Activated CD8-positive, alpha-beta memory T cell treated with anti-CD3 and anti-CD28 coated beads, Interleukin-2, amount 10 ng/mL, durations not matched to agents 7 days and 5 days (primary cell): ENCODE data around the gene TNRC6C. TPM values are rescaled to one million over a fixed set of nuclear protein-coding genes. Genes with fewer than 3 reads are reported as not detected.

Experiments
- ATAC-seq: fragments of 150-1000 bp; cut with Tn5 transposase; one replicate; pipeline ENCODE4 v1.10.0; 2021; ENCODE audit warnings: moderate library complexity
- CTCF ChIA-PET: fragments of 350-600 bp; sonication (Branson Sonifier 250); formaldehyde crosslinking; loops from one replicate; lab custom pipeline; 2021; ENCODE audit warnings: antibody characterized with exemption; lab: Charles Lee
- DNase-seq: peaks from one replicate; pipeline ENCODE4 v3.0.0-alpha.2; 2020
- H3K27ac Mint-ChIP-seq: one replicate; pipeline ENCODE4 v1.8.0; 2021; ENCODE audit warnings: mild to moderate bottlenecking, mixed read lengths
- H3K27me3 Mint-ChIP-seq: one replicate; pipeline ENCODE4 v1.8.0; 2021; ENCODE audit warnings: mixed read lengths
- H3K36me3 Mint-ChIP-seq: one replicate; pipeline ENCODE4 v1.8.0; 2021; ENCODE audit warnings: mild to moderate bottlenecking, mixed read lengths
- H3K4me1 Mint-ChIP-seq: one replicate; pipeline ENCODE4 v1.8.0; 2021; ENCODE audit warnings: mixed read lengths
- H3K4me3 Mint-ChIP-seq: one replicate; pipeline ENCODE4 v1.8.0; 2021; ENCODE audit warnings: mild to moderate bottlenecking, moderate library complexity, mixed read lengths
- H3K9me3 Mint-ChIP-seq: one replicate; pipeline ENCODE4 v1.8.0; 2022; ENCODE audit warnings: low read depth, mixed read lengths
- total RNA-seq, 2 experiments: library from RNA; stranded (reverse); gene quantifications; one replicate each; pipeline ENCODE4 v1.2.3, GENCODE V29; 2021

The TNRC6C gene
- total RNA-seq, 2 experiments from 2014 or later: 24.9 to 39.3 TPM

- Mint-ChIP-seq H3K27ac (no peak overlapping the region), H3K27me3 (no peaks in the 10 kb centered on the region), H3K4me1 (peaks cover 7% of the 10 kb centered on the region), H3K36me3 (peaks cover 29% of the 10 kb centered on the region), H3K4me3 (no peak overlapping the region), H3K9me3 (no peaks in the 10 kb centered on the region)
- no peak for ATAC-seq
- CTCF ChIA-PET: interaction anchor here (1.5 to 2.1 kb wide), 4 partner anchors 13 to 489 kb away, joined by 3 to 7 read pairs (median 4); no protein-coding TSS in a partner anchor
- DNase-seq: no peak
Observed at GRCh38 chr17:78032166-78032565, 73.7 kb downstream of the TNRC6C start.

GRCh38 chr17:78034429-78035091 lies 76.1 kb downstream of the TNRC6C start:
- ATAC-seq (no peak), DNase-seq (no peak)
- CTCF ChIA-PET: no interaction called here
- Mint-ChIP-seq H3K9me3 (no peaks in the 10 kb centered on the region), H3K27me3 (no peaks in the 10 kb centered on the region), H3K27ac (no peak overlapping the region), H3K4me3 (no peak overlapping the region), H3K36me3 (peaks cover 36% of the 10 kb centered on the region), H3K4me1 (no peaks in the 10 kb centered on the region)

GRCh38 chr17:78037280-78037679 lies 78.8 kb downstream of the TNRC6C start:
- no peaks in the 10 kb centered on the region for H3K9me3 Mint-ChIP-seq
- H3K4me1 Mint-ChIP-seq: no peaks in the 10 kb centered on the region
- H3K36me3 Mint-ChIP-seq: peaks cover 27% of the 10 kb centered on the region
- CTCF ChIA-PET: interaction anchor here (2.3 kb wide), 1 partner anchor 17 kb away, joined by 10 read pairs; no protein-coding TSS in a partner anchor
- H3K4me3 Mint-ChIP-seq: no peak overlapping the region
- H3K27me3 Mint-ChIP-seq: no peaks in the 10 kb centered on the region
- DNase-seq: no peak
- H3K27ac Mint-ChIP-seq: no peak overlapping the region
- ATAC-seq: no peak

GRCh38 chr17:78038748-78039288 lies 80.3 kb downstream of the TNRC6C start:
- H3K4me3 Mint-ChIP-seq: no peak overlapping the region

GRCh38 chr17:78039581-78039980 lies 81.1 kb downstream of the TNRC6C start:
- peaks cover 22% of the 10 kb centered on the region for H3K36me3 Mint-ChIP-seq
- no peaks in the 10 kb centered on the region for H3K27me3 Mint-ChIP-seq
- no peaks in the 10 kb centered on the region for H3K4me1 Mint-ChIP-seq
- H3K27ac Mint-ChIP-seq: no peak overlapping the region
- H3K4me3 Mint-ChIP-seq: no peak overlapping the region
- no peak for DNase-seq
- CTCF ChIA-PET: no interaction called here
- no peaks in the 10 kb centered on the region for H3K9me3 Mint-ChIP-seq
- no peak for ATAC-seq

More at GRCh38 chr17:78038748-78039288, 80.3 kb downstream of the TNRC6C start:
- Mint-ChIP-seq H3K27ac (no peak overlapping the region), H3K27me3 (no peaks in the 10 kb centered on the region), H3K9me3 (no peaks in the 10 kb centered on the region), H3K36me3 (peaks cover 27% of the 10 kb centered on the region), H3K4me1 (no peaks in the 10 kb centered on the region)
- CTCF ChIA-PET: no interaction called here
- ATAC-seq: no peak
- no peak for DNase-seq

GRCh38 chr17:78040440-78041385 lies 82.2 kb downstream of the TNRC6C start:
- peak; percentile 45 for ATAC-seq
- CTCF ChIA-PET: interaction anchor here (0.7 to 1.3 kb wide), 4 partner anchors 17 to 62 kb away, joined by 3 to 4 read pairs (median 3); no protein-coding TSS in a partner anchor
- no peak overlapping the region for H3K27ac Mint-ChIP-seq
- H3K9me3 Mint-ChIP-seq: no peaks in the 10 kb centered on the region
- peaks cover 6% of the 10 kb centered on the region for H3K4me1 Mint-ChIP-seq
- DNase-seq: no peak
- H3K4me3 Mint-ChIP-seq: peak overlapping the region; percentile 39
- H3K27me3 Mint-ChIP-seq: no peaks in the 10 kb centered on the region
- peaks cover 24% of the 10 kb centered on the region for H3K36me3 Mint-ChIP-seq

- CTCF ChIA-PET: interaction anchor here (0.9 to 1.3 kb wide), 3 partner anchors 18 to 63 kb away, joined by 3 read pairs; no protein-coding TSS in a partner anchor
- ATAC-seq: no peak
- no peak for DNase-seq
- Mint-ChIP-seq H3K4me1 (peaks cover 6% of the 10 kb centered on the region), H3K27me3 (no peaks in the 10 kb centered on the region), H3K9me3 (no peaks in the 10 kb centered on the region), H3K27ac (no peak overlapping the region), H3K4me3 (no peak overlapping the region), H3K36me3 (peaks cover 28% of the 10 kb centered on the region)
Observed at GRCh38 chr17:78041386-78042179, 83.1 kb downstream of the TNRC6C start.

GRCh38 chr17:78042542-78042941 lies 84.0 kb downstream of the TNRC6C start:
- Mint-ChIP-seq H3K36me3 (peaks cover 26% of the 10 kb centered on the region), H3K4me3 (no peak overlapping the region), H3K27ac (no peak overlapping the region), H3K27me3 (no peaks in the 10 kb centered on the region), H3K4me1 (peaks cover 6% of the 10 kb centered on the region), H3K9me3 (no peaks in the 10 kb centered on the region)
- CTCF ChIA-PET: no interaction called here
- ATAC-seq: no peak
- DNase-seq: no peak

- Mint-ChIP-seq H3K36me3 (peaks cover 23% of the 10 kb centered on the region), H3K4me1 (peaks cover 6% of the 10 kb centered on the region), H3K4me3 (no peak overlapping the region), H3K27ac (no peak overlapping the region), H3K27me3 (no peaks in the 10 kb centered on the region), H3K9me3 (no peaks in the 10 kb centered on the region)
- ATAC-seq (no peak), DNase-seq (no peak)
- CTCF ChIA-PET: no interaction called here
Observed at GRCh38 chr17:78043031-78043430, 84.5 kb downstream of the TNRC6C start.

GRCh38 chr17:78044280-78044835 lies 85.9 kb downstream of the TNRC6C start:
- H3K9me3 Mint-ChIP-seq: no peaks in the 10 kb centered on the region
- H3K4me1 Mint-ChIP-seq: peaks cover 6% of the 10 kb centered on the region
- no peak overlapping the region for H3K4me3 Mint-ChIP-seq
- no peak for ATAC-seq
- CTCF ChIA-PET: no interaction called here
- no peak overlapping the region for H3K27ac Mint-ChIP-seq
- DNase-seq: no peak
- no peaks in the 10 kb centered on the region for H3K27me3 Mint-ChIP-seq
- H3K36me3 Mint-ChIP-seq: peaks cover 30% of the 10 kb centered on the region

GRCh38 chr17:78045316-78045715 lies 86.8 kb downstream of the TNRC6C start:
- peaks cover 40% of the 10 kb centered on the region for H3K36me3 Mint-ChIP-seq
- CTCF ChIA-PET: no interaction called here
- no peak for ATAC-seq

GRCh38 chr17:78046923-78047322 lies 88.4 kb downstream of the TNRC6C start:
- CTCF ChIA-PET: no interaction called here

More at GRCh38 chr17:78045316-78045715, 86.8 kb downstream of the TNRC6C start:
- Mint-ChIP-seq H3K4me1 (peaks cover 6% of the 10 kb centered on the region), H3K9me3 (no peaks in the 10 kb centered on the region), H3K4me3 (no peak overlapping the region), H3K27me3 (no peaks in the 10 kb centered on the region), H3K27ac (no peak overlapping the region)
- no peak for DNase-seq

More at GRCh38 chr17:78046923-78047322, 88.4 kb downstream of the TNRC6C start:
- peaks cover 6% of the 10 kb centered on the region for H3K4me1 Mint-ChIP-seq
- ATAC-seq (no peak), DNase-seq (no peak)
- no peaks in the 10 kb centered on the region for H3K9me3 Mint-ChIP-seq
- H3K27ac Mint-ChIP-seq: no peak overlapping the region
- H3K36me3 Mint-ChIP-seq: peaks cover 45% of the 10 kb centered on the region
- H3K4me3 Mint-ChIP-seq: no peak overlapping the region
- no peaks in the 10 kb centered on the region for H3K27me3 Mint-ChIP-seq
